Stimulated activated naive CD4-positive, alpha-beta T cell (primary cell): ENCODE data around the gene RSPRY1.

Source experiments
- DNase-seq, 6 experiments: peaks; one replicate each; lab custom pipeline; 2025; lab: John Stamatoyannopoulos, UW

Gene RSPRY1

GRCh38 chr16:57224651-57225335 is 38.7 kb downstream of the RSPRY1 start:
- no peak for DNase-seq

- DNase-seq, result no peak
These were observed 39.8 kb downstream of the RSPRY1 start for GRCh38 chr16:57225978-57226377.

GRCh38 chr16:57226701-57227621 is 40.8 kb downstream of the RSPRY1 start:
- no peak for DNase-seq

- DNase-seq, result no peak
These were observed 43.0 kb downstream of the RSPRY1 start for GRCh38 chr16:57229079-57229478.

GRCh38 chr16:57231821-57232350 is 45.8 kb downstream of the RSPRY1 start:
- DNase-seq, result no peak

- no peak for DNase-seq
These were observed 48.0 kb downstream of the RSPRY1 start for GRCh38 chr16:57233944-57234706.

GRCh38 chr16:57234707-57235092 is 48.6 kb downstream of the RSPRY1 start:
- no peak for DNase-seq

- no peak for DNase-seq
These were observed 49.2 kb downstream of the RSPRY1 start for GRCh38 chr16:57235128-57236021.

GRCh38 chr16:57236022-57236350 is 49.9 kb downstream of the RSPRY1 start:
- DNase-seq, result no peak

- no peak for DNase-seq
These were observed 52.6 kb downstream of the RSPRY1 start for GRCh38 chr16:57238682-57239081.

GRCh38 chr16:57239107-57239506 is 53.0 kb downstream of the RSPRY1 start:
- no peak for DNase-seq

- DNase-seq, result no peak
These were observed 54.7 kb downstream of the RSPRY1 start for GRCh38 chr16:57240851-57241250.

- DNase-seq, result no peak
These were observed 56.5 kb downstream of the RSPRY1 start for GRCh38 chr16:57242650-57243049.

- no peak for DNase-seq
These were observed 58.3 kb downstream of the RSPRY1 start for GRCh38 chr16:57244463-57244766.

- DNase-seq, result peak; percentile 91 to 97 (median 96)
These were observed 58.8 kb downstream of the RSPRY1 start, which contains the start of gene ARL2BP for GRCh38 chr16:57244767-57245471. TSS of gene ARL2BP (plus strand) at chr16:57245259. CDS start at chr16:57245368, 109 bp downstream.

GRCh38 chr16:57245472-57246113 is 59.5 kb downstream of the RSPRY1 start:
- peak in 3 of 6 experiments; percentile 25 to 43 (median 38) for DNase-seq

- DNase-seq, result no peak
These were observed 65.2 kb downstream of the RSPRY1 start for GRCh38 chr16:57251352-57251751.

GRCh38 chr16:57252148-57252721 is 66.1 kb downstream of the RSPRY1 start:
- DNase-seq, result no peak

- DNase-seq, result no peak
These were observed 67.3 kb downstream of the RSPRY1 start for GRCh38 chr16:57253466-57253865.
